HepG2 (cell line): Measurements from ENCODE around the gene TSPAN13.

Experiments
- EZH2 ChIP-seq: conservative IDR thresholded peaks from 2 replicates; pipeline ENCODE4 v1.6.1; 2012; ENCODE audit warnings: mild to moderate bottlenecking, low read depth, low read length, moderate library complexity
- FOXJ3 ChIP-seq: sonication (generic); formaldehyde crosslinking; IDR thresholded peaks from 2 replicates; pipeline ENCODE4 v1.4.0; 2020; ENCODE audit warnings: missing genetic modification reagents, mild to moderate bottlenecking, borderline replicate concordance
- FOXM1 ChIP-seq: sonication (generic); formaldehyde crosslinking; IDR thresholded peaks from 2 replicates; pipeline ENCODE4 v1.5.0; 2020; ENCODE audit warnings: missing genetic modification reagents
- FOXO4 ChIP-seq: sonication (generic); formaldehyde crosslinking; conservative IDR thresholded peaks from 2 replicates; pipeline ENCODE4 v1.8.1; 2023; ENCODE audit warnings: missing genetic modification reagents
- TBX3 ChIP-seq: fragments of 450-650 bp; IDR thresholded peaks from 2 replicates; pipeline ENCODE4 v1.6.1; 2017; ENCODE audit warnings: antibody characterized with exemption, mild to moderate bottlenecking, inconsistent platforms, borderline replicate concordance
- ZBTB33 ChIP-seq: sonication (generic); formaldehyde crosslinking; IDR thresholded peaks from 2 replicates; pipeline ENCODE4 v1.4.0; 2020; ENCODE audit warnings: missing genetic modification reagents

- TF ChIP-seq ZBTB33 (CRISPR knock-in tag), result no peak
- TF ChIP-seq FOXJ3 (CRISPR knock-in tag), result no peak
- no peak for TF ChIP-seq EZH2
- TF ChIP-seq FOXM1 (CRISPR knock-in tag), result no peak
- TF ChIP-seq FOXO4 (CRISPR knock-in tag), result no peak
- TF ChIP-seq TBX3, result no peak
Measured at GRCh38 chr7:16816824-16817223, 63.3 kb downstream of the TSPAN13 start.
